Large intestine (tissue), 3 donors: ENCODE results near the gene SFXN5. TPM values are rescaled to one million over a fixed set of nuclear protein-coding genes. Genes with fewer than 3 reads are reported as not detected.

Experiments
- DNase-seq, 2 donors: peaks; one replicate each; pipeline versions ENCODE4 v3.0.0 to v3.0.0-alpha.2; 2013
- H3K27ac ChIP-seq: one replicate; pipeline ENCODE4 v1.5.1; 2013; ENCODE audit warnings: low read length
- H3K27me3 ChIP-seq: 2 replicates; pipeline ENCODE4 v1.6.1; 2013; ENCODE audit warnings: low read length; ENCODE audit not compliant: control insufficient read depth, insufficient read depth
- H3K36me3 ChIP-seq: 2 replicates; pipeline ENCODE4 v1.6.1; 2013; ENCODE audit warnings: low read length; ENCODE audit not compliant: control insufficient read depth, insufficient read depth
- H3K4me1 ChIP-seq: one replicate; pipeline ENCODE4 v1.6.1; 2013; ENCODE audit warnings: low read length; ENCODE audit not compliant: control insufficient read depth, insufficient read depth
- H3K4me3 ChIP-seq: one replicate; pipeline ENCODE4 v1.5.1; 2013; ENCODE audit warnings: low read length
- H3K9me3 ChIP-seq: one replicate; pipeline ENCODE4 v1.6.1; 2013; ENCODE audit warnings: mild to moderate bottlenecking, low read depth, low read length, moderate library complexity; ENCODE audit not compliant: control insufficient read depth
- WGBS: methylation state at CpG from one replicate; pipeline ENCODE4 v1.1.5; 2013; ENCODE audit warnings: low lambda C conversion rate; ENCODE audit not compliant: insufficient coverage; 5-methylcytosine and 5-hydroxymethylcytosine counted together
- polyA plus RNA-seq: library from polyadenylated mRNA; unstranded; fragments of 120-200 nt; gene quantifications from one replicate; pipeline ENCODE4 v1.2.1, GENCODE V29; 2013

SFXN5 gene
- polyA plus RNA-seq, 1 donor, result 20.0 TPM

GRCh38 chr2:72973566-72974435 lies 97.7 kb downstream of the SFXN5 start:
- no peaks in the 10 kb centered on the region for H3K4me1 ChIP-seq
- no peak overlapping the region for H3K4me3 ChIP-seq
- no peaks in the 10 kb centered on the region for H3K36me3 ChIP-seq
- H3K9me3 ChIP-seq, result peaks cover 2% of the 10 kb centered on the region
- no peaks in the 10 kb centered on the region for H3K27me3 ChIP-seq
- no peak overlapping the region for H3K27ac ChIP-seq
- WGBS, result no CpG with 5 or more reads among the region's 12 CpGs
- DNase-seq, result peak; percentile 30 to 39

DNA sequence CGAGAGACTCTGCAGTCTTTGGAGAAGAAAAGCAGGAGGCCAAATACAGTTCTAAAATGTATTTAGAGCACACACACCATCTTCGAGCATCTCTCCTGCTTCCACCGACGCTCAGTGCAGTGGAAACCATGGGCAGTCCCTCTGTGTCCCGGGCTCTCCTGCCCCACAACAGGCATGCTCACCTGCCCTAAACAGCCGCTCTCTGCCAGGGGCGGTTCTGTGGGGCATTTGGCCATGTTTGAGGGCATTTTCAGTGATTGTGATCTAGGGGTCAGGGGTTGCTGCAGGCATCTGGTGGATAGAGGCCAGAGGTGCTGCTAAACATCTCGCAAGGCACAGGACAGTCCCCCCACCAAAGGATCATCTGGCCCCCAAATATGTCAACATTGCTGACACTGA lies 98.4 kb downstream of the SFXN5 start:
- Histone ChIP-seq H3K4me1 (no peaks in the 10 kb centered on the region), H3K9me3 (peaks cover 2% of the 10 kb centered on the region), H3K27ac (no peak overlapping the region), H3K36me3 (no peaks in the 10 kb centered on the region), H3K4me3 (no peak overlapping the region), H3K27me3 (no peaks in the 10 kb centered on the region)
- 100% methylated on average over 1 of the region's 8 CpGs for WGBS
- no peak for DNase-seq

GRCh38 chr2:72972352-72973136 lies 99.0 kb downstream of the SFXN5 start:
- Histone ChIP-seq H3K9me3 (peaks cover 2% of the 10 kb centered on the region), H3K27ac (no peak overlapping the region), H3K36me3 (no peaks in the 10 kb centered on the region), H3K4me3 (no peak overlapping the region), H3K4me1 (no peaks in the 10 kb centered on the region), H3K27me3 (no peaks in the 10 kb centered on the region)
- WGBS, result no CpG with 5 or more reads among the region's 12 CpGs
- no peak for DNase-seq

DNA sequence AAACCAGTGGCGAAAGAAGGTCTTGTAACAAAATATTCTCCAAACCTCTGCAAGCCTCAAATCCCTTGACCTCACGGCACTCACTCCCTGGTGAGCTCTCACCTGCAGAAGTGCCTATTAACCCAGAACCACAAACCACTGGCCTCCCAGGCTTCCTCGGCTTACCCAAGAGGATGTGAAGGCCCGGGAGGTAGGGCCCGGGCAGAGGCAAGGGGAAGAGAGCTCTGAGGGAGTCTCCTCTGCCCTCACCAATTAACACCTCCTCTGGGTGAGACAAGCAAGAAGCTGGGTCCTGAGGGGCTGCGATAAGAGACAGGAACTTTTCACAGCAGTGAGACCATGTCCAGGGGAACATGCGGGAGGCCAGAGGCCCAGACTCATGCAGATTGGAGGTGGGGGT lies 100.5 kb downstream of the SFXN5 start:
- no peak overlapping the region for H3K4me3 ChIP-seq
- no peak overlapping the region for H3K27ac ChIP-seq
- peaks cover 4% of the 10 kb centered on the region for H3K36me3 ChIP-seq
- H3K9me3 ChIP-seq, result peaks cover 2% of the 10 kb centered on the region
- H3K27me3 ChIP-seq, result no peaks in the 10 kb centered on the region
- no peaks in the 10 kb centered on the region for H3K4me1 ChIP-seq
- no CpG with 5 or more reads among the region's 7 CpGs for WGBS
- no peak for DNase-seq

DNA sequence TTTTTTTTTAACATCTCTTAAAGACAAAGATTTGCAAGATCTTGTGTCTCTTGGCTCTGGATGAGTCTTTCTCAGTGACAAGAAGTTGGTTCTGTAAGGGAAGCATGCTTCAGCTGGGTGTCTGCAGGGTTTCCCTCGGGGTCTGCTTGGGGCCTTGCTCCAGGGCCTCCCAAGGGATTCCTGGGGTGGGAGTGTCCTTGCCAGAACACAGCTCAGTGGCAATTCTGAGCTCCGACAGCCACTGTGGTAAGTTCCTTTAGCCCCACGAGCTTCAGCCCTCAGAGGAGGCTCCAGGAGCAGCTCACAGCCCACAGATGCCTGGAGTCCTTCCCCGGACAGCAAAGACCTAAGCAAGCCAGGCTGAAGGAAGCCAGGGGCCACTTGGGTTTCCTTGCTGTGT lies 101.8 kb downstream of the SFXN5 start:
- Histone ChIP-seq H3K4me3 (no peak overlapping the region), H3K9me3 (peaks cover 2% of the 10 kb centered on the region), H3K36me3 (peaks cover 4% of the 10 kb centered on the region), H3K27ac (no peak overlapping the region), H3K4me1 (no peaks in the 10 kb centered on the region), H3K27me3 (no peaks in the 10 kb centered on the region)
- DNase-seq, result no peak
- WGBS, result no CpG with 5 or more reads among the region's 4 CpGs

DNA sequence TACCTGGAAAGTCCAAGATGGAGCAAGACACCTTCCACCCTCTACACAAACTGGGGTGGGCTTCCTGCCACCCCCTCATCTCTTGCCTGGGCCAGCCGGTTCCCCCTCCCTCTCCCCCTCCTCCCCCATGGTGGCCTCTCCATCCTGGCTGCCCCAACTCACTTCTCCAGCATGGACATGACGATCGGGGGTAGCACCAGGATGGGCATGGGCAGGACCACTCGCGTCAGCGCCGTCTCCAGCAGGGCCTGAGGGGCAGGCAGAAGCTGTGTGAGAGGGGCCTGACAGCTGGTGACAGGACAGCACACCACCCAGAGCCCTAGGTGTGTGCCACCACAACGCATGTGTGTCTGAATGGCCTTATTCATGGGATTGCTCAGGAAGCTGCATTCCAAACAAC lies 103.2 kb downstream of the SFXN5 start:
- DNase-seq, result no peak
- Histone ChIP-seq H3K4me1 (no peaks in the 10 kb centered on the region), H3K4me3 (no peak overlapping the region), H3K27ac (no peak overlapping the region), H3K36me3 (peaks cover 4% of the 10 kb centered on the region), H3K9me3 (no peaks in the 10 kb centered on the region), H3K27me3 (no peaks in the 10 kb centered on the region)
- 100% methylated on average over 1 of the region's 8 CpGs for WGBS

GRCh38 chr2:72965770-72966450 lies 105.6 kb downstream of the SFXN5 start:
- no peaks in the 10 kb centered on the region for H3K27me3 ChIP-seq
- WGBS, result no CpG with 5 or more reads among the region's 14 CpGs
- H3K36me3 ChIP-seq, result peaks cover 4% of the 10 kb centered on the region
- H3K4me3 ChIP-seq, result no peak overlapping the region
- H3K9me3 ChIP-seq, result no peaks in the 10 kb centered on the region
- no peaks in the 10 kb centered on the region for H3K4me1 ChIP-seq
- no peak overlapping the region for H3K27ac ChIP-seq
- no peak for DNase-seq

DNA sequence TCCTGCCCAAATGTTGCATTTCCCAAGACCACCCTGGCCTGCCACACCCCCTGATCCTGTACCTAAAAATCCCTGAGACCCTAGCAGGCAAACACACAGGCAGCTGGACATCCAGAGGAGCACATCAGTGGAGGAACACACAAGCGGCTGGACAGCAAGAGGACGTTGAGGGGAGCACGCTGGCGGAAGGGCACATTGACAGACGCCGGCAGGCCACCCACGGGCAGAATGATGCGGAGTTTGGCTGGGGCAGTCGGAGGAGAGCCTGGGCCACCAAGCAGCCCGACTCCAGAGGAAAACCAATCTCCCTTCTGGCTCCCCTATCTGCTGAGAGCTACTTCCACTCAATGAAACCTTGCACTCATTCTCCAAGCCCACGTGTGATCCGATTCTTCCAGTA lies 106.5 kb downstream of the SFXN5 start:
- H3K9me3 ChIP-seq, result no peaks in the 10 kb centered on the region
- WGBS, result no CpG with 5 or more reads among the region's 12 CpGs
- H3K4me1 ChIP-seq, result no peaks in the 10 kb centered on the region
- H3K36me3 ChIP-seq, result peaks cover 4% of the 10 kb centered on the region
- no peaks in the 10 kb centered on the region for H3K27me3 ChIP-seq
- no peak for DNase-seq
- no peak overlapping the region for H3K4me3 ChIP-seq
- no peak overlapping the region for H3K27ac ChIP-seq

DNA sequence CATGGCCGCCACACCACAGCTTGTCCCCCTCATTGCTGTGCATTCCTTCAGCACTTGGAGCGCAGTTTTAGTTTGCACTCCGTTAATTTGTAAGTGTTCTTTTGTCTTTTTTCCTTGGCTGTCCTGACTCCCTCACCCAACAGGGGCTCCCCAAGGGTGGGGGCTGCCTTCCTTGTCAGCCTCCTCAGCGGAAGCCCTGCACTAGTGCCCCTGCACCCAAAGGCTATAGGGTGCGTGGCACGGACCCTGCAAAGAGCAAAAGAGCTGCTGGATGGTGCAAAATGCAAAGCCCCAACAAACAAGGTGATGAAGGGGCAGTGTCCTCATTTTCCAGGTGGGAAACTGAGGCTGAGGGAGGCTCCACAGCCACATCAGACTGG lies 107.4 kb downstream of the SFXN5 start:
- no peaks in the 10 kb centered on the region for H3K4me1 ChIP-seq
- no peaks in the 10 kb centered on the region for H3K9me3 ChIP-seq
- peaks cover 4% of the 10 kb centered on the region for H3K36me3 ChIP-seq
- H3K27ac ChIP-seq, result no peak overlapping the region
- DNase-seq, result no peak
- WGBS, result no CpG with 5 or more reads among the region's 6 CpGs
- H3K4me3 ChIP-seq, result no peak overlapping the region
- H3K27me3 ChIP-seq, result no peaks in the 10 kb centered on the region

- Histone ChIP-seq H3K4me1 (no peaks in the 10 kb centered on the region), H3K27me3 (no peaks in the 10 kb centered on the region), H3K9me3 (no peaks in the 10 kb centered on the region), H3K27ac (no peak overlapping the region), H3K36me3 (peaks cover 4% of the 10 kb centered on the region), H3K4me3 (no peak overlapping the region)
- DNase-seq, result no peak
- no CpG with 5 or more reads among the region's 10 CpGs for WGBS
These were observed 107.9 kb downstream of the SFXN5 start for GRCh38 chr2:72963423-72964145.
